NCI-H2227 (cell line): ENCODE data around the gene TLE7.

Source experiments
- DNase-seq: peaks from one replicate; lab custom pipeline; 2025; ENCODE audit not compliant: unreplicated experiment; lab: John Stamatoyannopoulos, UW

The TLE7 gene

GRCh38 chr16:71442051-71442440 lies at the start of gene TLE7:
TLE7 (minus strand) TSS chr16:71442054; CDS start chr16:71433324, 8,730 bp downstream.
- DNase-seq, result no peak

DNA sequence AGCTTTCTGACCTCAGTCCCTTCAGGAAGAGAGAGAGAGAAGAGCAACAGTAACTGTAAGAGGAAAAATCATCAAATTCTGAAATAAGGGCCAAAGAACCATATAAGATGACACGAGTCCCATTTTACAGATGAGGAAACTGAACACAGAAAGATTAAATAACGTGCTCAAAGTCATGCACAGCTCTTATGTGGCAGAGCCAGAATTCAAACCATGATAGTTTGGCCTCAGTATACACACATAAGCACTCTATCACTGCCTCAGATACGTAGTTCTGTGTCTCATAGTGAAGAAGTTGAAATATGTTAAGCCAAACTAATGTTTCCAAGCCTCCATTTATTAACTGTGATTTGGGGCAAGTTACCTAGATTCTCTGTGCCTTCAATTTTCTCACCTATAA lies 49.2 kb upstream of the TLE7 start:
- DNase-seq, result no peak

DNA sequence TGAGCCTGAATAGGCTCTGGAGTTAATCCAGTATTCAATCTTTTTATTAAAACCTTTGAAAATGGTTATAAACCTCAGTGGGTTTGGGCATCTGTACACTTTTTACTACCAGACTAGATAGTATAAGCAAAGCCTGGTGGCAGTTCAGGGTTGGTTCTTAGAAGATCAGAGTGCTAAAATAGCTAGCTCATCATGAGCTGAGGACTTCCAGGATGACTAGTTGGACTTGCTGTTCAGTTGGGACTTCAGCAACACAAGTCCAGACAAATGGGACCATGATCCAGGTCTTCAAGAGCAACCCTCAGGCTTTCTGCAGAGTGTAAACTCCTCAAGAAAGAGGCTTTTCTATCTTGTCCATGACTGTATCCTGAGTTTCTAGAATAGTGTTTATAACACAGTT lies 48.5 kb upstream of the TLE7 start:
- no peak for DNase-seq

DNA sequence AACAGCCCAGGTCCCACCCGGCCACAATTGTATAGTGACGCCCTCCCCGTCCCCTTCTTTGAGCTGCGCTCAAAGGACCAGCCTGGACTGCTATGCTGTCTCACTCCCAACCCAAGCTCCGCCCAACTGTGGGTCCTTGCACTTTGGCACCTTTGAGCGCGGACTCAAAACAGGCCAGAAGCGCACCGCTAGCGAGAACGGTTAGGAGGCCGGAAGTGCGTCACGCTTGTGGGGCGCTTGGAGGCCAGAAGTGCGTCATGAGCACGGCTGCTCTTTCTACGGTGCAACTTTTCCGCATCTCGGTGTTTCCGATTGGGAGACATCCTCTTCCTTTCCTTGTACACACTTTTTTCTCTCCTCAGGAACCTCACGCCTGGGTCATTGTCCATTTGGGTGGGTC lies 47.3 kb upstream of the TLE7 start, which contains the start of gene ZNF19:
Gene ZNF19 (minus strand): TSS at position 203 of the 400 bp plus-strand sequence. CDS start 7,210 bp downstream, outside the sequence.
- no peak for DNase-seq

GRCh38 chr16:71484006-71484893 lies 42.4 kb upstream of the TLE7 start:
- DNase-seq, result peak; percentile 89

GRCh38 chr16:71482569-71482968 lies 40.7 kb upstream of the TLE7 start:
- DNase-seq, result no peak

DNA sequence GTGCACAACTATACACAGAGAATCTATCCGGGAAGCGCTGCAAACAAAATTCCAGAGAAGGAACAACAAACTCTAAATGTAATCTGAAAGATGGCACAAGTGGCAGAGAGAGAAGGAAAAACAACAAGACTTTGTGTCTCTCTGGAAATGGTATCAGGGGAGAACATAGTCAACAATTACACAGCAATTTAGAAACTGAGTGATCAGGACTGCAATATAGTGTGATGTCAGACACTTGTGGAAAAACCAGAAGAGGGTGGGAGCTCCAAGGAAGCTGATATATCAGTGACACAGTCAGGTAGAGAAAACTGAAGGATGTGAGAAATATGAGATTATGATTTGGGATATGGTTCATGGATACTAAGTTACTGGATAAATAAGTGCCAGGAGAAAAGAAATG lies 39.1 kb upstream of the TLE7 start:
- DNase-seq, result no peak

GRCh38 chr16:71479420-71479819 lies 37.6 kb upstream of the TLE7 start:
- DNase-seq, result peak; percentile 57

GRCh38 chr16:71476457-71477124 lies 34.7 kb upstream of the TLE7 start:
- DNase-seq, result no peak

GRCh38 chr16:71474864-71475263 lies 33.0 kb upstream of the TLE7 start:
- DNase-seq, result no peak

DNA sequence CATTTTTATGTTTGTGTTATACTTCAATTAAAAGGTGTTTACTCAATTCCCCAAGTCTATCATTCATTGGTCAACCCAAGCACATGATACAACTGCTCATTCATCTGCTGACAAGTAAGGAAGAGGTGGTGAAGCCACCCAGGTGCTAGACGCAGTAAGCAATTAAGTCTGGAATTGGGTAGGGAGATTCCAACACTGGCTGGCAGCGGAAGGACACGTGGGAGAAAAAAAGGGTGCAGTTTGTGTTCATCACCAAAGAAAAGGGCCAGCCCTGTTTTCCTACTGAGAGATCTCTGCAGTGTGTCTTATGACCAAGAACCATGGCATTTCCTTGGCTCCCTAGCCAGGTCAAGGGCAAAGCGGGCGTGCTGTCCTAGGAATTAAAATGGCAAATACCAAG lies 32.0 kb upstream of the TLE7 start:
- no peak for DNase-seq

DNA sequence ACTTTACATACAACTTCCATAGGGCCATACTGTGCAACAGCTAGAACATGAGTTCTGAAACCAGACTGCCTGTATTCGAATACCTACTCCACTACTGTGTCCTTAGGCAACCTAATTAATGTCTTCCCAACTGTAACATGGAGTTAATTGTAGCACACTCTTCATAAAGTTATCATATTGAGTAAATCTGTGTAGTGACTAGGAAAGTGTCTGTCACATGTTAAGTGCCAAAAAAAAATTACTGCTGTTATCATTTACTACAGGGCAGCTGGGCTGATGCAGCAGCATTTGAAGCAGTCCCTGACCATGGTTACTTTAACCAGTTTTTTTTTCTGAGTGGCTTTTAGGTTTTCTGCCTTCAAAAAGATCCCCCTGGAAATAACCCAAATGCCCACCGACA lies 31.1 kb upstream of the TLE7 start:
- no peak for DNase-seq

- no peak for DNase-seq
These were observed 30.2 kb upstream of the TLE7 start for GRCh38 chr16:71472051-71472450.

DNA sequence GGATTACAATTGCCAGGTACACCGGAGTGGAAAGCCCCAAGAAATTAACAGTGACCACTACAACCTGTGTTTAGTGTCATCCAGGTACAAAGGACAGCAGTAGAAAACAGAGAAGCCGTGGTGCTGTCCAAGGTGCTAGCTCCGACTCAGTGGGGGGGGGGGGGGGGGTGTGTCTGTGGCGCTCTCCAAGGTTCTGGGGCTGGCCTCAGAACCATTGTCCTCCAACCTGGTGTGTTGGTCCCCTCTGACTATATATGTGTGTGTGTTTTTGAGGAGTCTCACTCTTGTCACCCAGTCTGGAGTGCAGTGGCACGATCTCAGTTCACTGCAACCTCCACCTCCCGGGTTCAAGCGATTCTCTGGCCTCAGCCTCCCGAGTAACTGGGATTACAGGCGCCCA lies 26.0 kb upstream of the TLE7 start:
- no peak for DNase-seq

DNA sequence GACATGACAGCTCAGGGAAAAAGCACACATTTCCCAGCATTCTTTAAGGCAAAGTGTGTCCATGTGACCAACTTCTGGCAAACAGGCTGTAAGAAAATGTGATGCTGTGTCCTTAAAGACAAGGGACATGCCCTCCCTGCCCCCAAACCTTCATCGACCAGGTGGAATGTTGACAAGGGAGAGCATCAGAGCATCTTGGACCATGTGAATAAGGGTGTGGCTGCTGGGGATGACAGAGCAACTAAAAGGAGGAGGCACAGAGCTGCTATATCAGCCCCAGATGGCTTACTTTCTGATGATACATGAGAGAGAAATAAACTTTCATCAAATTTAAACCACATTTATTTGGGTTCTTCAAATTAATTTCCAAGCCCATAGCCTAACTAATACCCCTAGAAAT lies 22.4 kb upstream of the TLE7 start:
- no peak for DNase-seq

DNA sequence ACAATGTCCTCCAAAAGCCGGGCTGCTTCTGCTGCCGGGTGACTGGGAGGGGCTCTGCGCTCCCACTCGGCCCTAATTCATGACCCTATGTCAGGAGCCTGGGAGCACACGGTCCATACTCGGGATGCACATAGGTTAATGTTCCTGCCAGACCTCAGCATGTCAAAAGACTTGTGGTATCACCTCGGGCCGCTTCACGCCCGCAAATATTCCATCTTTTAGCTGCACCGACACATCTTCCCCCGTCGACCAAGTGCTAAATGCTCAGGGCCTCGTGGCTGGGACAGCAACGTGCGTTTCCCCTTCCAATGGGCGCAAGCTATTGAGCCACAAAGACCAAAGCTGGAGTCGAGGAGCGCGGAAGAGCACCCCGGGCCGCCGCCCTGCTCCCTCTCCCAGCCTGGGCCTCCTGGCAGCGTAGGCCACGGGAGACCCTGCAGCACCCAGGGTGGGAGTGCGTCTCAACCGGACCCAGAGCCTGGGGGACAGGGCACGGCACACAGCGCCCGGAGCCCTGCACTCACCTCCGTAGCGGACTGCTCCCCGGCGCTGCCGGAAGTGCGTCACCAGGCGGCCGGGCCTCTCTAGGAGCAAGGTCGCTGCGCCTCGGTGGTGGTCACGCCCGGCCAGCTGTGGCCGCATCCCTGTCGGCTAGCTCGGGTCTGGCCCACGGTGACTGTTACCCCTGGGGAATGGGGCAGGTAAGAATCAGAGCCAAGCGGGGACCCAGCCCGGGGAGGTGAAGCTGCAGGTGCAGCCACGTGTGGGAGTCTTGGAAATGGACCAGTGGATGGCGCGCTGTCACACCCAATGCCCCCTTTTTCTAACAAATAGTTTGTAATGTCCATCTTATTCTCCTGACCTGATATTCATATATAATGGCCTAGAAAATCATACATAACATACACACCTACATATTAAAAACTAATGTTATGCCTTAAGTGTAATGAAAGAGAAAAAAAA lies 20.1 kb upstream of the TLE7 start, which contains the start of gene ZNF23:
Gene ZNF23 (minus strand): TSS at position 562 of the 963 bp plus-strand sequence. CDS start 5,451 bp downstream, outside the sequence.
- peak; percentile 82 for DNase-seq

GRCh38 chr16:71460941-71461340 lies 19.1 kb upstream of the TLE7 start:
- no peak for DNase-seq

DNA sequence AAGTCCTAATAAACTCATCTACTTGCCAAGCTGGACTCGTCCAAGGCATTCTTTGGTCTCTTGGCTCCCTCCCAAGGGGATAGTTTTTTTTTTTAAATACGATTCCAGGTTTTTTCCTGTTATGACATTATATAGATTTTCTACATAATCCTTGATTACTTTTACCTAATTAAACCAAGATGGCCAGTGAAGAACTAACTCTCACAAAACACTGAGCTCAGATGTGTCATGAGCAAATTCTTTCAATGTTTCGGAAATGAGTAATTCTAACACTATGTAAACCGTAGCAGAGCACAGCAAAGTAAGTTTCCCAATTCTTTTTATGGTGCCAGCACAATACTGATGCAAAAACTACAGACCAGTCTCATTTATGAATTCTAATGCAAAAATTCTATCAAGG lies 18.4 kb upstream of the TLE7 start:
- no peak for DNase-seq

DNA sequence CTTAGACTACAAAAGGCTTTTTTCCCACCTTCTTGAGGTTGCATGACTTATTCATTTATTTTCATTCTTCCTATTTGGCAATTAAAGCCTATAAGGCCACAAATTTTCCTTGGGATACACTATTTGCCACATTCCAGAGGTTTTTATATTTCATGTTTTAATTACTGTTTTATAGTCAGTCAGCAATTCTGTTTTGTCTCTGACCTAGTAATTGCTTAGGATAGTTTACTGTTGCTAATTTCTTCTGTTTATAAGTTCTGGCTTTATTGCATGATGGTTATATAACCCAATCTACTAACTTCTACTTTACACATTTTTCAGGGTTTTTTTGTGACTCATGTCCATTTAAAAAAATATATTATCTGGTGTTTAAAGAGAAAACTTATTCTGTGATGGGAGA lies 17.7 kb upstream of the TLE7 start:
- no peak for DNase-seq

- DNase-seq, result no peak
These were observed 14.9 kb upstream of the TLE7 start for GRCh38 chr16:71456801-71457200.

- no peak for DNase-seq
These were observed 11.2 kb upstream of the TLE7 start for GRCh38 chr16:71453036-71453435.
